ENCODE data around the gene PRICKLE1.

DNA sequence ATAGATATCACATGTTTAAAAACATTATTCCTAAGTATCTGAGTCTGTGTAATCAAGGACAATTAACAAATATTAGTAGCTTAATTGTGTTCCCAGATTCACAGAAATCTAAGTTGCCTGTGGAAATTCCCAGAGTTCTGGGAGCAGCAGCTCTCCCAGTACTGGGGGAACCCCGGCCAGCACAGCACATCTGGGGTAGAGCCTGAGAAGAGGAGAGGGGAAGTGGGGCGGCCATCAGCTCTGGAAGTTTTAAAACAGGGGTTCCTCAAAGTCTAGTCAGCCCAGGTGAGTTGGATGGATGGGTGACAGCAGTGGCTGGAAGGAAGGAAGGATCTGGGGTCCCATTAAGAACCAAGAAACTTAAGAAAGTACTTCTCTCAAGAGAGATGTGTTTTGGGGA, 24.6 kb downstream of the PRICKLE1 start:
- TF ChIP-seq CTCF (IDR thresholded peaks at IDR 0.05) (no peak), POLR2A (IDR thresholded peaks at IDR 0.05) (no peak)

Data from body of pancreas (tissue), 4 donors.